ENCODE measurements around the gene ZNF701.

GRCh38 chr19:52600639-52601024 lies 30.5 kb downstream of the ZNF701 start:
- TF ChIP-seq CTCF (IDR thresholded peaks at IDR 0.05) (no peak), MLX (CRISPR knock-in tag; IDR thresholded peaks at IDR 0.05) (no peak), ZNF532 (CRISPR knock-in tag; IDR thresholded peaks at IDR 0.05; ENCODE audit: borderline replicate concordance) (no peak), CREB1 (CRISPR knock-in tag; IDR thresholded peaks at IDR 0.05) (no peak), FOXP1 (CRISPR knock-in tag; IDR thresholded peaks at IDR 0.05; ENCODE audit: borderline replicate concordance) (no peak), CBFB (CRISPR knock-in tag; IDR thresholded peaks at IDR 0.05; ENCODE audit: low read depth) (no peak)
- TF ChIP-seq, protein P1, sequence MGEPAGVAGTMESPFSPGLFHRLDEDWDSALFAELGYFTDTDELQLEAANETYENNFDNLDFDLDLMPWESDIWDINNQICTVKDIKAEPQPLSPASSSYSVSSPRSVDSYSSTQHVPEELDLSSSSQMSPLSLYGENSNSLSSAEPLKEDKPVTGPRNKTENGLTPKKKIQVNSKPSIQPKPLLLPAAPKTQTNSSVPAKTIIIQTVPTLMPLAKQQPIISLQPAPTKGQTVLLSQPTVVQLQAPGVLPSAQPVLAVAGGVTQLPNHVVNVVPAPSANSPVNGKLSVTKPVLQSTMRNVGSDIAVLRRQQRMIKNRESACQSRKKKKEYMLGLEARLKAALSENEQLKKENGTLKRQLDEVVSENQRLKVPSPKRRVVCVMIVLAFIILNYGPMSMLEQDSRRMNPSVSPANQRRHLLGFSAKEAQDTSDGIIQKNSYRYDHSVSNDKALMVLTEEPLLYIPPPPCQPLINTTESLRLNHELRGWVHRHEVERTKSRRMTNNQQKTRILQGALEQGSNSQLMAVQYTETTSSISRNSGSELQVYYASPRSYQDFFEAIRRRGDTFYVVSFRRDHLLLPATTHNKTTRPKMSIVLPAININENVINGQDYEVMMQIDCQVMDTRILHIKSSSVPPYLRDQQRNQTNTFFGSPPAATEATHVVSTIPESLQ (CRISPR knock-in tag; IDR thresholded peaks at IDR 0.05), result no peak

All from WTC11 (cell line).